ENCODE results near the gene TH. TPM values are rescaled to one million over a fixed set of nuclear protein-coding genes. Genes with fewer than 3 reads are reported as not detected.
A peak's percentile ranks its signal among the peaks of the same experiment; 100 is the strongest.

The TH gene
- total and polyA plus RNA-seq, 2 of the 4 experiments (the other 2 are of a cell fraction) = 0.10 TPM; not detected in 1

DNA sequence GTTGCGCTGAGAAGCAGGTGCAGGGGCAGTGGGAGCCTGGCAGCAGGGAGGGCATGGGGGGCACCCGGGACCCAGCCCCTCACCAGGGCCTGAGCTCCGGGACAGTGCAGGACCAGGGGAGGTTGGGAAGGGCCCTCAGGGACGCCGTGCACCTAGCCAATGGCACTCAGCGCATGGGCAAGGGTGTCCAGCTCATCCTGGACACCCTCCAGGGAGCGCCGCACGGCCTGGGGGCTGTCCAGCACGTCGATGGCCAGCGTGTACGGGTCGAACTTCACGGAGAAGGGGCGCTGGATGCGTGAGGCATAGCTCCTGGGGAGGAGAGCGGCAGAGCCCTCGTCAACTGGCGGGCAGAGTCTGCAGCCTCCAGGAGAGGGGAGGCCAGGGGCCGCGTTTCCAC, 7.5 kb downstream of the TH start:
- Histone ChIP-seq H3K4me1 (ENCODE audit: control insufficient read depth, insufficient read depth, low read length) (no peaks in the 10 kb centered on the region), H2BK120ac (ENCODE audit: low read depth, low read length) (no peak overlapping the region), H2AFZ (replicated peaks; ENCODE audit: low read length, poor library complexity) (peak overlapping the region; percentile 14), H3K18ac (ENCODE audit: low read depth, low read length) (no peak overlapping the region), H3K9ac (ENCODE audit: low read depth, low read length) (no peak overlapping the region), H2BK15ac (ENCODE audit: low read depth, low read length) (no peak overlapping the region), H4K5ac (ENCODE audit: low read depth, low read length) (no peak overlapping the region), H3K56ac (ENCODE audit: extremely low read depth, insufficient read depth, low read length) (no peak overlapping the region), H3K4ac (ENCODE audit: low read depth, low read length) (no peak overlapping the region), H3K36me3 (ENCODE audit: control insufficient read depth, insufficient read depth, low read length) (no peaks in the 10 kb centered on the region), H3K27me3 (ENCODE audit: control insufficient read depth, insufficient read depth, low read length) (peaks cover 14% of the 10 kb centered on the region; the same call in 1 of the 2 replicates), H3K4me3 (ENCODE audit: insufficient read depth, low read depth, low read length) (no peak overlapping the region), H3K4me2 (ENCODE audit: low read depth, low read length) (no peak overlapping the region), H2AK9ac (replicated peaks; ENCODE audit: low read depth, low read length, poor library complexity) (no peak overlapping the region), H4K91ac (ENCODE audit: insufficient read depth, low read depth, low read length) (no peak overlapping the region), H3K79me1 (ENCODE audit: low read depth in 1 of 2, low read length in 2 of 2) (no peaks in the 10 kb centered on the region), H3K27ac (ENCODE audit: insufficient read depth, low read length) (no peak overlapping the region), H4K8ac (ENCODE audit: low read depth in 2 of 2, low read length in 2 of 2) (no peak overlapping the region), H3K9me3 (ENCODE audit: control insufficient read depth, insufficient read depth, low read length) (no peaks in the 10 kb centered on the region), H4K20me1 (ENCODE audit: insufficient read depth, low read length) (no peaks in the 10 kb centered on the region; the same call in 1 of the 2 replicates), H3K23ac (ENCODE audit: low read depth, low read length) (no peak overlapping the region), H3K14ac (replicated peaks; ENCODE audit: low read depth, low read length) (no peak overlapping the region), H2BK20ac (ENCODE audit: low read depth, low read length) (no peak overlapping the region), H2BK5ac (ENCODE audit: low read depth, low read length, poor library complexity, severe bottlenecking) (no peak overlapping the region), H3K9me1 (ENCODE audit: insufficient read depth, low read length) (no peaks in the 10 kb centered on the region), H2AK5ac (ENCODE audit: low read depth, low read length) (no peak overlapping the region)
- DNase-seq (no peak), ATAC-seq (ENCODE audit: low read depth) (no peak)
- dilution Hi-C loops (cut with HindIII; ENCODE audit: low sequenced_read_pairs, unreplicated experiment) = no loop called here
- intact Hi-C loops (cut with micrococcal nuclease) = no loop called here
- BruUV-seq (replicated peaks) = no TSS peak
- 65% methylated on average over 14 of the region's 22 CpGs; no CpG with 5 or more reads in 1 of the 2 experiments for WGBS, 2 experiments (ENCODE audit: extremely low coverage in 2 of 2, insufficient read length in 1 of 2)
- POLR2A ChIA-PET (ENCODE audit: unreplicated experiment) = no interaction called here
- CTCF ChIA-PET = no interaction called here
- in situ Hi-C loops (cut with MboI; ENCODE audit: low sequenced_read_pairs) = no loop called here
- no peak for TF ChIP-seq NFE2L2 (IDR thresholded peaks at IDR 0.05; ENCODE audit: low read depth, low read length)
- TF ChIP-seq CHD1 (IDR thresholded peaks at IDR 0.05; ENCODE audit: low read depth, low read length) = no peak
- TF ChIP-seq SMC3 (IDR thresholded peaks at IDR 0.05; ENCODE audit: low read depth, low read length) = no peak
- TF ChIP-seq, protein P1, sequence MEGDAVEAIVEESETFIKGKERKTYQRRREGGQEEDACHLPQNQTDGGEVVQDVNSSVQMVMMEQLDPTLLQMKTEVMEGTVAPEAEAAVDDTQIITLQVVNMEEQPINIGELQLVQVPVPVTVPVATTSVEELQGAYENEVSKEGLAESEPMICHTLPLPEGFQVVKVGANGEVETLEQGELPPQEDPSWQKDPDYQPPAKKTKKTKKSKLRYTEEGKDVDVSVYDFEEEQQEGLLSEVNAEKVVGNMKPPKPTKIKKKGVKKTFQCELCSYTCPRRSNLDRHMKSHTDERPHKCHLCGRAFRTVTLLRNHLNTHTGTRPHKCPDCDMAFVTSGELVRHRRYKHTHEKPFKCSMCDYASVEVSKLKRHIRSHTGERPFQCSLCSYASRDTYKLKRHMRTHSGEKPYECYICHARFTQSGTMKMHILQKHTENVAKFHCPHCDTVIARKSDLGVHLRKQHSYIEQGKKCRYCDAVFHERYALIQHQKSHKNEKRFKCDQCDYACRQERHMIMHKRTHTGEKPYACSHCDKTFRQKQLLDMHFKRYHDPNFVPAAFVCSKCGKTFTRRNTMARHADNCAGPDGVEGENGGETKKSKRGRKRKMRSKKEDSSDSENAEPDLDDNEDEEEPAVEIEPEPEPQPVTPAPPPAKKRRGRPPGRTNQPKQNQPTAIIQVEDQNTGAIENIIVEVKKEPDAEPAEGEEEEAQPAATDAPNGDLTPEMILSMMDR (conservative IDR thresholded peaks at IDR 0.05; ENCODE audit: low read depth, low read length) = no peak
- no peak for TF ChIP-seq MXI1 (IDR thresholded peaks at IDR 0.05; ENCODE audit: borderline replicate concordance, low read depth, low read length)
- TF ChIP-seq MAFK (IDR thresholded peaks at IDR 0.05; ENCODE audit: low read depth, low read length) = no peak
- TF ChIP-seq POLR2A (IDR thresholded peaks at IDR 0.05; ENCODE audit: low read depth, low read length) = no peak
- TF ChIP-seq, protein P2, sequence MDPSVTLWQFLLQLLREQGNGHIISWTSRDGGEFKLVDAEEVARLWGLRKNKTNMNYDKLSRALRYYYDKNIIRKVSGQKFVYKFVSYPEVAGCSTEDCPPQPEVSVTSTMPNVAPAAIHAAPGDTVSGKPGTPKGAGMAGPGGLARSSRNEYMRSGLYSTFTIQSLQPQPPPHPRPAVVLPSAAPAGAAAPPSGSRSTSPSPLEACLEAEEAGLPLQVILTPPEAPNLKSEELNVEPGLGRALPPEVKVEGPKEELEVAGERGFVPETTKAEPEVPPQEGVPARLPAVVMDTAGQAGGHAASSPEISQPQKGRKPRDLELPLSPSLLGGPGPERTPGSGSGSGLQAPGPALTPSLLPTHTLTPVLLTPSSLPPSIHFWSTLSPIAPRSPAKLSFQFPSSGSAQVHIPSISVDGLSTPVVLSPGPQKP (IDR thresholded peaks at IDR 0.05; ENCODE audit: borderline replicate concordance, low read depth, low read length) = no peak
